ENCODE data around the gene MYO15A. TPM values are rescaled to one million over a fixed set of nuclear protein-coding genes. Genes with fewer than 3 reads are reported as not detected.

The MYO15A gene
- total RNA-seq, 1 experiment from 2014 or later = 0.53 TPM

DNA sequence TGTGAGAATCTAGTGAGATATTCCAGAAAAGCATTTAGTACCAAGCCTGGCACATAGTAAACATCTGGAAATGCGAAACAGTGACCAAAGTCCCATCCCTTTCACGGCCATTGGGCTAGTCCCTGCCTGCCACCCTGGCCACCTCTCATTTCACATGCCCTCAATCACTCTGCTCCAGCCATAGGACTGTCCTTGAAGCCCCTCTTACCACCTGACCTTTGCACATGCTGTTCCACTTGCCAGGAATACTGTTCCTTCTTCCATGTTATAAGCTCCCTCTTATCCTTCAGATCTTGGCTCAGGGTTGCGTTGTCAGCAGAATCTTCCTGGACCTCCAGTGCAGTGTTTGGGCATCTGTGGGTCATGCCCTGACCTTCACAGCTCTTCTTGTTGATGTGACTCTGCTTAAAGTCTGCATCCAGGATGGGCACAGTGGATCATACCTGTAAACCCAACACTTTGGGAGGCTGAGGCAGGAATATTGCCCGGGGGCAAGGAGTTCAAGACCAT, 2.1 kb downstream of the MYO15A start:
- no peaks in the 10 kb centered on the region for H3K9me3 ChIP-seq (replicated peaks)

GRCh38 chr17:18111330-18111971, 2.9 kb downstream of the MYO15A start:
- Histone ChIP-seq H3K9me3 (replicated peaks) (no peaks in the 10 kb centered on the region), H3K27me3 (no peaks in the 10 kb centered on the region), H3K36me3 (no peaks in the 10 kb centered on the region), H3K27ac (no peak overlapping the region), H3K4me3 (no peak overlapping the region), H3K4me1 (no peaks in the 10 kb centered on the region)
- DNase-seq = no peak

More for the DNA sequence above, 2.1 kb downstream of the MYO15A start:
- Histone ChIP-seq H3K27ac (no peak overlapping the region), H3K4me1 (no peaks in the 10 kb centered on the region), H3K27me3 (no peaks in the 10 kb centered on the region), H3K4me3 (no peak overlapping the region), H3K36me3 (no peaks in the 10 kb centered on the region)
- no peak for DNase-seq

DNA sequence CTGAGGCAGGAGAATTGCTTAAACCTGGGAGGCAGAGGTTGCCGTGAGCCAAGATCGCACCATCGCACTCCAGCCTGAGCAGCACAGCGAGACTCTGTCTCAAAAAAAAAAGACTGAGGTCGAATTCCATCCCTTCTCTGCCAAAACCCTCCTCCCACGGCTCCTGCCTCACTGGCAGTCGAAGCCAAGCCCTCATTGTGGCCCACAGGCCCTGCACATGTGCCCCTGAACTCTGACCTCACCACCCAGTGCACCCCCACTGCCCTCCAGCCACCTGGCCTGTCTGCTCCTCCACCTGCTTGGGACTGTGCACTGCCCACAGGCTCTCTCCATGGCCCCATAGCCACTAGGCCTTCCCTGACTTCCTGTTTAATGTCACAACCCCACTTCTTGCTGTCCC, 7.0 kb downstream of the MYO15A start:
- no peaks in the 10 kb centered on the region for H3K27me3 ChIP-seq
- H3K4me3 ChIP-seq = no peak overlapping the region
- peaks cover 19% of the 10 kb centered on the region; the same call in 1 of the 2 replicates for H3K9me3 ChIP-seq (replicated peaks)
- H3K36me3 ChIP-seq = no peaks in the 10 kb centered on the region
- no peak for DNase-seq
- H3K27ac ChIP-seq = no peak overlapping the region
- peaks cover 12% of the 10 kb centered on the region for H3K4me1 ChIP-seq

GRCh38 chr17:18116078-18116477, 7.5 kb downstream of the MYO15A start:
- H3K9me3 ChIP-seq (replicated peaks) = peaks cover 19% of the 10 kb centered on the region; the same call in 1 of the 2 replicates
- peaks cover 12% of the 10 kb centered on the region for H3K4me1 ChIP-seq
- H3K36me3 ChIP-seq = no peaks in the 10 kb centered on the region
- H3K27me3 ChIP-seq = no peaks in the 10 kb centered on the region
- no peak overlapping the region for H3K27ac ChIP-seq
- DNase-seq = no peak
- H3K4me3 ChIP-seq = no peak overlapping the region

DNA sequence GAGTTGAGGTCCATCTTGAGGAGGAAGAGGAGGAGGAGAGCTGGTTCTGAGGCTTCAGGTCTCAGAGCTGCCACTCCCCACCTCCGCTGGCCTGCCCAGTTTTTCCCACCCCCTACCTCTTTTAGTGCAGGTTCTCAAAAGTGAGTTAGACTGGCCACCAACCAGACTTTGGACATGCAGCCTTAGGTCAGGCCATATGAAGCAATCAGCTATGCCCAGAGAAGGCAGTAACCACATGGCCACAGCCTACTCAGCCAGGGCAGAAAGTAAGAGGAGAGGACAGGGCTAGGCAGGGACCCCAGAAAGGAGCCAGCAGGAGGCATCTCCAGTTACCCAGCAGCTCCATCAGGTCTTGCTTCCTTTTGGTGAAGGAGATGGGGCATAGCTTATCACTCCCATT, 9.0 kb downstream of the MYO15A start:
- peak in 1 of 2 experiments; percentile 54 for DNase-seq

GRCh38 chr17:18117982-18118975, 9.7 kb downstream of the MYO15A start:
- DNase-seq = peak; percentile 70 to 87

More for the DNA sequence above, 9.0 kb downstream of the MYO15A start:
- Histone ChIP-seq H3K4me3 (no peak overlapping the region), H3K27me3 (no peaks in the 10 kb centered on the region), H3K4me1 (peaks cover 12% of the 10 kb centered on the region), H3K27ac (no peak overlapping the region), H3K9me3 (replicated peaks) (peaks cover 19% of the 10 kb centered on the region; the same call in 1 of the 2 replicates), H3K36me3 (no peaks in the 10 kb centered on the region)

DNA sequence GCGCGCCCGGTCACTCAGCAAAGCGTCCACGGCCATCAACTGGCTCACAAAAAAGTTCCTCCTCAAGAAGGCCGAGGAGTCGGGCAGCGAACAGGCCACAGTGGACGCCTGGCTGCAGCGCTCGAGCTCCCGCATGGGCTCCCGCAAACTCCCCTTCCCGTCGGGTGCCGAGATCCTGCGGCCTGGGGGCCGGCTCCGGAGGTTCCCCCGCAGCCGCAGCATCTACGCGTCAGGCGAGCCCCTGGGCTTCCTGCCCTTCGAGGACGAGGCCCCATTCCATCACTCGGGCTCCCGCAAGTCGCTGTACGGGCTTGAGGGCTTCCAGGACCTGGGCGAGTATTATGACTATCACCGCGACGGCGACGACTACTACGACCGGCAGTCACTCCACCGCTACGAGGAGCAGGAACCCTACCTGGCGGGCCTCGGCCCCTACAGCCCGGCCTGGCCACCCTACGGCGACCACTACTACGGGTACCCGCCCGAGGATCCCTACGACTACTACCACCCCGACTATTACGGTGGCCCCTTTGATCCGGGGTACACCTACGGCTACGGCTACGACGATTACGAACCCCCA, 10.7 kb downstream of the MYO15A start:
- no peak for DNase-seq
- Histone ChIP-seq H3K27me3 (peaks cover 4% of the 10 kb centered on the region; the same call in 1 of the 2 replicates), H3K4me3 (no peak overlapping the region)

More at GRCh38 chr17:18117982-18118975, 9.7 kb downstream of the MYO15A start:
- Histone ChIP-seq H3K4me1 (peaks cover 12% of the 10 kb centered on the region), H3K36me3 (no peaks in the 10 kb centered on the region), H3K27ac (no peak overlapping the region), H3K9me3 (replicated peaks) (peaks cover 19% of the 10 kb centered on the region; the same call in 1 of the 2 replicates), H3K27me3 (no peaks in the 10 kb centered on the region; the same call in 1 of the 2 replicates), H3K4me3 (no peak overlapping the region)

DNA sequence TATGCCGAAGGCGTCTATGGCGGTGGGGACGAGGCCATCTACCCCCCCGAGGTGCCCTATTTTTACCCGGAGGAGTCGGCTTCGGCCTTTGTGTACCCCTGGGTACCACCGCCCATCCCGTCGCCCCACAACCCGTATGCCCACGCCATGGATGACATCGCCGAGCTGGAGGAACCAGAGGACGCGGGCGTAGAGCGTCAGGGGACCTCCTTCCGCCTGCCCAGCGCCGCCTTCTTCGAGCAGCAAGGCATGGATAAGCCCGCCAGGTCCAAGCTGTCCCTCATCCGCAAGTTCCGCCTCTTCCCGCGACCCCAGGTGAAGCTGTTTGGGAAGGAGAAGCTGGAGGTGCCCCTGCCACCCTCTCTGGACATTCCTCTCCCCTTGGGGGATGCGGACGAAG, 11.4 kb downstream of the MYO15A start:
- Histone ChIP-seq H3K27ac (no peak overlapping the region), H3K9me3 (replicated peaks) (peaks cover 19% of the 10 kb centered on the region; the same call in 1 of the 2 replicates), H3K4me1 (peaks cover 12% of the 10 kb centered on the region), H3K36me3 (no peaks in the 10 kb centered on the region), H3K4me3 (no peak overlapping the region), H3K27me3 (peaks cover 11% of the 10 kb centered on the region; the same call in 1 of the 2 replicates)
- DNase-seq = no peak

More for the DNA sequence above, 10.7 kb downstream of the MYO15A start:
- Histone ChIP-seq H3K4me1 (peaks cover 12% of the 10 kb centered on the region), H3K36me3 (no peaks in the 10 kb centered on the region), H3K9me3 (replicated peaks) (peaks cover 19% of the 10 kb centered on the region; the same call in 1 of the 2 replicates), H3K27ac (no peak overlapping the region)

GRCh38 chr17:18120461-18121017, 12.0 kb downstream of the MYO15A start:
- peaks cover 19% of the 10 kb centered on the region; the same call in 1 of the 2 replicates for H3K9me3 ChIP-seq (replicated peaks)
- no peaks in the 10 kb centered on the region for H3K36me3 ChIP-seq
- no peak for DNase-seq
- peaks cover 12% of the 10 kb centered on the region for H3K4me1 ChIP-seq
- peaks cover 13% of the 10 kb centered on the region; the same call in 1 of the 2 replicates for H3K27me3 ChIP-seq
- no peak overlapping the region for H3K4me3 ChIP-seq
- H3K27ac ChIP-seq = no peak overlapping the region

DNA sequence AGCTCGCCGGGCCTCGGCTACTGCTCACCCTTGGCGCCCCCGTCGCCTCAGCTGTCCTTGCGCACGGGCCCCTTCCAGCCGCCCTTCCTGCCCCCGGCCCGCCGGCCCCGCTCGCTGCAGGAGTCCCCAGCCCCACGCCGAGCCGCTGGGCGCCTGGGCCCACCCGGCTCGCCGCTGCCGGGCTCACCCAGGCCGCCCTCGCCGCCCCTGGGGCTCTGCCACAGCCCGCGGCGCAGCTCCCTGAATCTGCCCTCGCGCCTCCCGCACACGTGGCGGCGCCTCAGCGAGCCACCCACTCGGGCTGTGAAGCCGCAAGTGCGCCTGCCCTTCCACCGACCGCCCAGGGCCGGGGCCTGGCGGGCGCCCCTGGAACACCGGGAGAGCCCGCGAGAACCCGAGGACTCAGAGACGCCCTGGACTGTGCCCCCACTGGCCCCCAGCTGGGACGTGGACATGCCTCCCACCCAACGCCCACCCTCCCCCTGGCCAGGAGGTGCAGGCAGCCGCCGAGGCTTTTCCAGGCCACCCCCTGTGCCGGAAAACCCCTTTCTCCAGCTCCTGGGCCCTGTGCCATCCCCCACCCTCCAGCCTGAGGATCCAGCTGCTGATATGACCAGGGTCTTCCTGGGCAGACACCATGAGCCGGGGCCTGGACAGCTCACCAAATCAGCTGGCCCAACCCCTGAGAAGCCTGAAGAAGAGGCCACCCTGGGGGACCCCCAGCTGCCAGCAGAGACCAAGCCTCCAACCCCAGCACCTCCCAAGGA, 12.8 kb downstream of the MYO15A start:
- H3K27ac ChIP-seq = no peak overlapping the region
- H3K36me3 ChIP-seq = no peaks in the 10 kb centered on the region
- no peak for DNase-seq
- peaks cover 12% of the 10 kb centered on the region for H3K4me1 ChIP-seq
- H3K27me3 ChIP-seq = peaks cover 13% of the 10 kb centered on the region; the same call in 1 of the 2 replicates
- H3K9me3 ChIP-seq (replicated peaks) = peaks cover 19% of the 10 kb centered on the region; the same call in 1 of the 2 replicates
- H3K4me3 ChIP-seq = no peak overlapping the region

- no peak overlapping the region for H3K27ac ChIP-seq
- H3K9me3 ChIP-seq (replicated peaks) = peaks cover 19% of the 10 kb centered on the region; the same call in 1 of the 2 replicates
- DNase-seq = no peak
- H3K4me1 ChIP-seq = peaks cover 4% of the 10 kb centered on the region
- H3K4me3 ChIP-seq = no peak overlapping the region
- peaks cover 13% of the 10 kb centered on the region; the same call in 1 of the 2 replicates for H3K27me3 ChIP-seq
- H3K36me3 ChIP-seq = no peaks in the 10 kb centered on the region
Observed at GRCh38 chr17:18122990-18123753, 14.6 kb downstream of the MYO15A start.

DNA sequence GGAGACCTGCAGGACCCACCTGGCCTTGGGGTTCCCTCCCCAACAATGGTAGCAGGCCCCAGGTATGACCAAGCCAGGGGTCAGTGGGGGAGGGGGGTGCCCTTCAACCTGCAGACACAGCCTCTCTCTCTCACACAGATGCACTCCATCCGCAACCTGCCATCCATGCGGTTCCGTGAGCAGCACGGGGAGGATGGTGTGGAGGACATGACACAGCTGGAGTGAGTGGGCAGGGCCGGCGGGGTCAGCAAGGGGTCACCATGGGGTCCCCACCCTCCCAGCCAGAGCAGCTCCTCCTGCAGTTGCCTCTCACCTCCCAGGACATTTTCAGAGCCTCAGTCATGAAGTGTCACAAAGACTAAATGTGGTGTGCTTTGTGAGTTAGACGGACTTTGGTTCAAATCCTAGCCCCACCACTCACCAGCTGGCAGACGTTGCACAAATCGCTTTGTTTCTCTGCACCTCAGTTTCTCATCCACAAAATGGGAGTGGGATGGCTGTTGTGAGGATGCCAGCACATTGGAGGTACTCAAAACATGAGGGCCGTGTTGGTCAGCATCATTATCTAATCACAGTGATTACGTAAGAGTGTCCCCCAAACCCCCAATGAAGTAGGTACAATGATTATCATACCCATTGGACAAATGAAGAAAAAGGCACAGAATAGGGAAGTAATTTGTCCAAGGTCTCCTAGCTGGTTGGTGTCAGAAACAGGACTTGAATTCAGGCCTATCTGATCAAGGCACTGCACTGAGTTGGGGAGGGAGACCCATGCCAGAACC, 16.0 kb downstream of the MYO15A start:
- no peak overlapping the region for H3K4me3 ChIP-seq
- no peaks in the 10 kb centered on the region for H3K4me1 ChIP-seq
- H3K27ac ChIP-seq = no peak overlapping the region
- DNase-seq = no peak
- peaks cover 8% of the 10 kb centered on the region; the same call in 1 of the 2 replicates for H3K9me3 ChIP-seq (replicated peaks)
- H3K27me3 ChIP-seq = peaks cover 21% of the 10 kb centered on the region
- no peaks in the 10 kb centered on the region for H3K36me3 ChIP-seq

Measured in SJCRH30 (cell line).